ENCODE results near the gene HRAS.
A peak's percentile ranks its signal among the peaks of the same experiment; 100 is the strongest.

HRAS gene

DNA sequence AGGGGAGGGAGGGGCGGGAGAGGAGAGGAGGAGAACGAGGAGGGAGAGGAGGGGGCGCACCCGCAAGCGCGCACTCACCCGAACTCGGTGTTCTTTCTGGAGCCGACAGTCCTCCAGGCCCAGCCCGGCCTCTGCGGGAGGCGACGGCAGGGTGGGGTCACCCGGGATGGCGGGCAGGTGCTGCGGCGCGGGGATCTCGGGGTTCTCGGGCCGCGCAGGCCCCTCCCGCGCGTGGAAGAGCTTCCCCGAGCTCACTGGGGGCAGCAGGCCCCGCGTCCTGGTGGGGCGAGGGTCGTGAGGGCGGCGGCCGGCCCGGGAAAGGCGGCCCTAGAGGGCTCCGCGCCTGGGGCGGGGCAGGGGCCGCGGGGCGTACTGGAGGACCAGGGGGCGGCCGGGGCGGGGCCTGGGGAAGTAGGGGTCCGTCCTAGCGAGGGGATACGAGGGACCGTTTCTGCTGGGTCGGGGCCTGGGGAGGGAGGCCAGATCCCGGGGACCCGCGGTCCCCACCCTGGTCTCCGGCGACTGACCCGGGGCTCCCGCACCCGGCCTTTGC is 19.9 kb upstream of the HRAS start:
- Histone ChIP-seq H3K9ac (ENCODE audit: insufficient read length, low read depth) (peak overlapping the region; percentile 77), H3K4me3 (ENCODE audit: insufficient read length, low read depth) (peak overlapping the region; percentile 59), H3K4me1 (ENCODE audit: insufficient read depth, insufficient read length) (peaks cover 35% of the 10 kb centered on the region), H3K36me3 (ENCODE audit: insufficient read depth, insufficient read length, low read length) (no peaks in the 10 kb centered on the region), H3K27me3 (ENCODE audit: insufficient read depth, insufficient read length) (peaks cover 36% of the 10 kb centered on the region), H3K9me3 (ENCODE audit: insufficient read depth, low read length) (no peaks in the 10 kb centered on the region)
- DNase-seq (ENCODE audit: low read depth, low spot score) = no peak
- TF ChIP-seq YY1 (IDR thresholded peaks at IDR 0.05; ENCODE audit: insufficient read depth, insufficient read length) (no peak), ZNF274 (IDR thresholded peaks at IDR 0.05; ENCODE audit: low read depth, low read length) (no peak), SUZ12 (IDR thresholded peaks at IDR 0.05; ENCODE audit: extremely low read depth, insufficient read depth, insufficient read length) (no peak)

DNA sequence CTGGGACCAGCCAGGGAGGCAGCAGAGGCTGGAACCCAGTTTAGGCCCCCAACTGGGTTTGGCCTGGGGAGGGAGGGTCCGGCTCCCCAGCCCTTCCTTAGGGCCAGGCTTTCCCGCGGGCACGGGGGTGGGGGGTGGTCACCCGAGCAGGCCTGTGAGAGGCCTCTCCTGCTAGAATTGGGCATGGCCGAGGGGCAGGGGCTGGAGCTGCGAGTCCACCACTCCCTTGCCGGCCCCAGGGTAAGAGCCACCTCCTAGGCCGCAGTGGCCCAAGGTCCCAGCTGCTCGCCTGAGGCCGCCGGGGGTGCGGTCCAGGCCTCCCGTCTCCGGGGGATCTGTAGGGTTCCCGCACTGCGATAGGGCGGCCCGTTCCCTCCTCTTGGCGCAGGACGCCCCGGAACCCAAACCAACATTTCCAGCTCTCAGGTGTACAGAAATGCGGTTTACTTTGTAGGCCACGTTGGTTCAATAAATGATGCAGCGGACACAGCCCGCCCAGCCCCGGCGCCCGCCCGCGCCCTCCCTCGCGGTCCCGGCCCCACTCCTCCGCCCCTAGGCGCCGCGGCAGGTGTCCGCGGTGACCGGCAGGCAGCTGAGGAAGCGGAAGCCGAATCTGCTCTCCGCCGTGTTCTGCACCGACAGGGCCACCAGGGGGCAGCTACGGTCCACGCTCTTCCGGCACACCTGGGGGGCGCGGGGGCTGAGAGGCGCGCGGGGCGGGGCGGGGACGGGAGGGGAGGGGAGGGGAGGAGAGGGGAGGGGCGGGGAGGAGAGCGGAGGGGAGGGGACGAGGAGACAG is 19.3 kb upstream of the HRAS start:
- DNase-seq (ENCODE audit: low read depth, low spot score) = peak; percentile 61
- TF ChIP-seq ZNF274 (IDR thresholded peaks at IDR 0.05; ENCODE audit: low read depth, low read length) = no peak
- no peak for TF ChIP-seq YY1 (IDR thresholded peaks at IDR 0.05; ENCODE audit: insufficient read depth, insufficient read length)
- no peak for TF ChIP-seq SUZ12 (IDR thresholded peaks at IDR 0.05; ENCODE audit: extremely low read depth, insufficient read depth, insufficient read length)
- no peak overlapping the region for H3K4me3 ChIP-seq (ENCODE audit: insufficient read length, low read depth)
- H3K9me3 ChIP-seq (ENCODE audit: insufficient read depth, low read length) = no peaks in the 10 kb centered on the region
- peaks cover 29% of the 10 kb centered on the region for H3K4me1 ChIP-seq (ENCODE audit: insufficient read depth, insufficient read length)
- H3K9ac ChIP-seq (ENCODE audit: insufficient read length, low read depth) = peak overlapping the region; percentile 32
- H3K27me3 ChIP-seq (ENCODE audit: insufficient read depth, insufficient read length) = peaks cover 36% of the 10 kb centered on the region
- no peaks in the 10 kb centered on the region for H3K36me3 ChIP-seq (ENCODE audit: insufficient read depth, insufficient read length, low read length)

- TF ChIP-seq SUZ12 (IDR thresholded peaks at IDR 0.05; ENCODE audit: extremely low read depth, insufficient read depth, insufficient read length) (no peak), YY1 (IDR thresholded peaks at IDR 0.05; ENCODE audit: insufficient read depth, insufficient read length) (no peak), ZNF274 (IDR thresholded peaks at IDR 0.05; ENCODE audit: low read depth, low read length) (no peak)
- peaks cover 36% of the 10 kb centered on the region for H3K27me3 ChIP-seq (ENCODE audit: insufficient read depth, insufficient read length)
- H3K4me3 ChIP-seq (ENCODE audit: insufficient read length, low read depth) = no peak overlapping the region
- H3K9me3 ChIP-seq (ENCODE audit: insufficient read depth, low read length) = no peaks in the 10 kb centered on the region
- no peaks in the 10 kb centered on the region for H3K36me3 ChIP-seq (ENCODE audit: insufficient read depth, insufficient read length, low read length)
- no peak overlapping the region for H3K9ac ChIP-seq (ENCODE audit: insufficient read length, low read depth)
- peaks cover 27% of the 10 kb centered on the region for H3K4me1 ChIP-seq (ENCODE audit: insufficient read depth, insufficient read length)
- DNase-seq (ENCODE audit: low read depth, low spot score) = no peak
Observed at GRCh38 chr11:553988-554340, 18.6 kb upstream of the HRAS start.

DNA sequence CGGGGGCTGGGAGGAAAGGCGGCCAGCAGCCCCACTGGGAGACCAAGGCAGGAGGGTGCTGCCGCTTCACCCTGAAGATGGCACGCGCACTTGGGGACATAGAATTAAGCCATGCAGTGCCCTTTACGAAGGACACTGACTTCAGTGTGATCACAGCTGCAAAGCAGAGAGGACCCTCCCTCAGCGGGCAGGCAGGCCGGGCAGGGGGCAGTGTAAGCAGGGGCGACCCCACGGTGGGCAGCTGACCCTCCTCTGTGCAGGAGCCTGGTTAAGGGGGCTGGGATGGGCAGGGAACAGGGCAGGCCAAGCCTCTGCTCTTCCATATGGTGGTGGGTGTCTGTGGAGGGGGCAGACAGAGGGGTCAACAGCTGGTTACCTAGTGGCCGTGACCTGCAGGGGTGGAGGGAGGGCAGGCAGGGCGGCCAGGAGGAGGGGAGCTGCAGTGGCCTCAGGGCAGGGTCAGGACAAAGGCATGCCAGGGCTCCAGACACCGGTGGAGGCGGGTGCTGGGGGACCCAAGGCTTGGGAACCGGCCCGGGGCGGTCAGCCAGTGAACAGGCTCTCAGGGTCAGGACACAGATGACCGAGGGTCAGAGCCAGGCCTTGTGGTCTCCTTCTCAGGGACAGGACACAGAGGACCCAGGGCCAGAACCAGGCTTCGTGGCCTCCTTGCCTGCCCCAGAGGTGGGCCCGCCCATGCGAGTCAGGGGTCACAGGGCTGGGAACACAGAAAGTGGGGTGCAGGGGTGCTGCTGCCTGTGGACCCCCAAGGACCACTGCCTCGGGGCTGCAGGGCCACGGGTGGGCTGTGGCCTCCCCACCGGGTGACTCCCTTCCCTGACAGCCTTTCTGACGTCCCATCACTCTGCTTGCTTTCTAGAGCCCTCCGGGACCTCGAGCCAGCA is 18.0 kb upstream of the HRAS start:
- H3K9ac ChIP-seq (ENCODE audit: insufficient read length, low read depth) = peak overlapping the region; percentile 61
- peaks cover 33% of the 10 kb centered on the region for H3K27me3 ChIP-seq (ENCODE audit: insufficient read depth, insufficient read length)

DNA sequence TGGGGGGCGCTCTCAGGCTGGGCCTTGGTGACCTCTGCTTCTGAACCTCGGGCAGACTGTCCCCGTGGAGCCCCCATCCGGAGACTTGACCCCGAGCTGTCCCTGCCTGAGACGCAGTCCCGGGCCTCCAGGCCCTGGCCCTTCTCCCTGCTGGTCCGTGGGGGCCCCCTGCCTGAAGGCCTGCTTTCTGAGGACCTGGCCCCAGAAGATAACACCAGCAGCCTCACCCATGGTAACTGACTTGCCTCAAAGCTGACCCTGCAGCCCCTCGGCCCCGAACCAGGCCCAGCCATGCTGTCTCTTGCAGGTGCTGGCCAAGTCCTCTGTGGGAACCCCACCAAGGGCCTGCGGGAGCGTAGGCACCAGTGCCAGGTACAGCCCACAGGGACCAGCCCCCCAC is 16.2 kb upstream of the HRAS start:
- H3K4me3 ChIP-seq (ENCODE audit: insufficient read length, low read depth) = no peak overlapping the region
- H3K9me3 ChIP-seq (ENCODE audit: insufficient read depth, low read length) = no peaks in the 10 kb centered on the region
- DNase-seq (ENCODE audit: low read depth, low spot score) = no peak
- TF ChIP-seq SUZ12 (IDR thresholded peaks at IDR 0.05; ENCODE audit: extremely low read depth, insufficient read depth, insufficient read length) = no peak
- TF ChIP-seq ZNF274 (IDR thresholded peaks at IDR 0.05; ENCODE audit: low read depth, low read length) = no peak
- no peak for TF ChIP-seq YY1 (IDR thresholded peaks at IDR 0.05; ENCODE audit: insufficient read depth, insufficient read length)
- H3K9ac ChIP-seq (ENCODE audit: insufficient read length, low read depth) = no peak overlapping the region
- H3K27me3 ChIP-seq (ENCODE audit: insufficient read depth, insufficient read length) = peaks cover 16% of the 10 kb centered on the region
- H3K4me1 ChIP-seq (ENCODE audit: insufficient read depth, insufficient read length) = peaks cover 17% of the 10 kb centered on the region
- H3K36me3 ChIP-seq (ENCODE audit: insufficient read depth, insufficient read length, low read length) = no peaks in the 10 kb centered on the region

More for the DNA sequence above, 18.0 kb upstream of the HRAS start:
- H3K4me1 ChIP-seq (ENCODE audit: insufficient read depth, insufficient read length) = peaks cover 26% of the 10 kb centered on the region
- H3K36me3 ChIP-seq (ENCODE audit: insufficient read depth, insufficient read length, low read length) = no peaks in the 10 kb centered on the region
- no peak for TF ChIP-seq YY1 (IDR thresholded peaks at IDR 0.05; ENCODE audit: insufficient read depth, insufficient read length)
- no peak for TF ChIP-seq SUZ12 (IDR thresholded peaks at IDR 0.05; ENCODE audit: extremely low read depth, insufficient read depth, insufficient read length)
- no peak for TF ChIP-seq ZNF274 (IDR thresholded peaks at IDR 0.05; ENCODE audit: low read depth, low read length)
- no peaks in the 10 kb centered on the region for H3K9me3 ChIP-seq (ENCODE audit: insufficient read depth, low read length)
- DNase-seq (ENCODE audit: low read depth, low spot score) = no peak
- no peak overlapping the region for H3K4me3 ChIP-seq (ENCODE audit: insufficient read length, low read depth)

DNA sequence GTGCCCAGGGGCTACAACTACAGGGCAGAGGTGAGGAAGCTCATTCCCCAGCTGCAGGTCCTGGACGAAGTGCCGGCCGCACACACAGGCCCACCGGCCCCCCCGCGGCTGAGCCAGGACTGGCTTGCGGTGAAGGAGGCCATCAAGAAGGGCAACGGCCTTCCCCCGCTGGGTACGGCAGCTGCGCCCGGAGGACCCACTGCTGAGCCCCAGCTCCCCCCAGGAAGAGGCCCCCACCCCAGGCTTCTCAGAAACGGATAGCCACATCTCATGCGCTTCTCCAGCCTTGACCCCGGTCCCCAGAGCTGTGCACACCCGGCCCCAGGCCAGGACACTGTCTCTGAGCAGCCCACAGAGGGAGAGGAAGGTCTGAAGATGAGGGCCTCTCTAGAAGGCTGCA is 15.8 kb upstream of the HRAS start:
- no peak overlapping the region for H3K9ac ChIP-seq (ENCODE audit: insufficient read length, low read depth)
- TF ChIP-seq YY1 (IDR thresholded peaks at IDR 0.05; ENCODE audit: insufficient read depth, insufficient read length) (no peak), ZNF274 (IDR thresholded peaks at IDR 0.05; ENCODE audit: low read depth, low read length) (no peak), SUZ12 (IDR thresholded peaks at IDR 0.05; ENCODE audit: extremely low read depth, insufficient read depth, insufficient read length) (no peak)

DNA sequence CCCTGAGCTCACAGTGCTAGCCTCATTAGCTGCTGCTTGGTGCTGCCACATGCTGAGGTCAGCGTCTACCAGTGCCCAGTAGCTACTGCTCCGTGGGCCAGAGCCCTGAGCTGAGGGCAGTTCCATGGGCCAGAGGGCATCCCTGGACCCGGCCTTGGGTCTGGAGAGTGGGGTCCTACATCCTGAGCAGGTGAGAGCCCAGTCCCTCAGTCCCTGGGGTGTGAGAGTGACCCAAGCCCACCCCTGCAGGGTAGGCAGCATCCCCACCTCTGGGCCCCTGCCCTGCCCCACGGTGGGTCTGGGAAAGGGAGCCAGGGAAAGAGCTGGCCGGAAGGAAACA is 15.3 kb upstream of the HRAS start:
- no peak overlapping the region for H3K9ac ChIP-seq (ENCODE audit: insufficient read length, low read depth)
- no peak overlapping the region for H3K4me3 ChIP-seq (ENCODE audit: insufficient read length, low read depth)
- TF ChIP-seq SUZ12 (IDR thresholded peaks at IDR 0.05; ENCODE audit: extremely low read depth, insufficient read depth, insufficient read length) (no peak), ZNF274 (IDR thresholded peaks at IDR 0.05; ENCODE audit: low read depth, low read length) (no peak), YY1 (IDR thresholded peaks at IDR 0.05; ENCODE audit: insufficient read depth, insufficient read length) (no peak)
- H3K27me3 ChIP-seq (ENCODE audit: insufficient read depth, insufficient read length) = peaks cover 7% of the 10 kb centered on the region
- H3K4me1 ChIP-seq (ENCODE audit: insufficient read depth, insufficient read length) = peaks cover 15% of the 10 kb centered on the region
- H3K9me3 ChIP-seq (ENCODE audit: insufficient read depth, low read length) = no peaks in the 10 kb centered on the region
- no peaks in the 10 kb centered on the region for H3K36me3 ChIP-seq (ENCODE audit: insufficient read depth, insufficient read length, low read length)
- DNase-seq (ENCODE audit: low read depth, low spot score) = no peak

More for the DNA sequence above, 15.8 kb upstream of the HRAS start:
- H3K36me3 ChIP-seq (ENCODE audit: insufficient read depth, insufficient read length, low read length) = no peaks in the 10 kb centered on the region
- H3K4me1 ChIP-seq (ENCODE audit: insufficient read depth, insufficient read length) = peaks cover 15% of the 10 kb centered on the region
- DNase-seq (ENCODE audit: low read depth, low spot score) = no peak
- no peak overlapping the region for H3K4me3 ChIP-seq (ENCODE audit: insufficient read length, low read depth)
- H3K27me3 ChIP-seq (ENCODE audit: insufficient read depth, insufficient read length) = peaks cover 11% of the 10 kb centered on the region
- H3K9me3 ChIP-seq (ENCODE audit: insufficient read depth, low read length) = no peaks in the 10 kb centered on the region
